Astrocyte of the cerebellum (primary cell): Measurements from ENCODE around the gene STON2.

ENCODE experiments used
- DNase-seq: peaks from one replicate; pipeline ENCODE4 v3.0.0-alpha.2; 2011; ENCODE audit warnings: low read depth
- H3K4me3 ChIP-seq: 2 replicates; pipeline ENCODE4 v1.5.1; 2011; ENCODE audit warnings: mild to moderate bottlenecking, low read depth, low read length, moderate library complexity
- in situ Hi-C: cut with HindIII; loops from 2 replicates; pipeline ENCODE4 v1.10.0; 2017; ENCODE audit warnings: low sequenced_read_pairs
- TF ChIP-seq, protein P1 (sequence below): IDR thresholded peaks from 2 replicates; pipeline ENCODE4 v1.5.1; 2012; ENCODE audit warnings: low read length, low read depth, moderate library complexity, mild to moderate bottlenecking; ENCODE audit errors: missing control alignments

Gene STON2

DNA sequence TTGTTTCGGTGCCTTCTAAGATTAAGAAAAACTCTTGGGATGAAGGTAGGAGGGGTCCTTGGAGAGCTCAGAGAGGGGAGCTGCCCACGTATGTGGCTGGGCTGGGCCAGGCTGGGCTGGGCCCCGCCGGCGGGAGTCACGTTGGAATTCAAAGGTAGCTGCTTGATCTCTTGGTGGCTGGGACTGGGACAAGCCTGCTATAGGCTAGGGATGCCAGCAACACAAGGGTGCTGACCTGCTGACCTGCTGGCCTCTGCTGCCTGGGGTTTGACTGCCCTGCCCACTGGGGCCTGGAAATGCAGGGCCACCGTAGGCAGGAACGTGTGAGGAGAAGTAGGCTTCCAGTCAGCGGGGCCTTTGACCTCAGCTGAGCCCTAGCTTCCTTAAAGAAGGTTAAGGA lies 126.6 kb downstream of the STON2 start:
- TF ChIP-seq, protein P1, sequence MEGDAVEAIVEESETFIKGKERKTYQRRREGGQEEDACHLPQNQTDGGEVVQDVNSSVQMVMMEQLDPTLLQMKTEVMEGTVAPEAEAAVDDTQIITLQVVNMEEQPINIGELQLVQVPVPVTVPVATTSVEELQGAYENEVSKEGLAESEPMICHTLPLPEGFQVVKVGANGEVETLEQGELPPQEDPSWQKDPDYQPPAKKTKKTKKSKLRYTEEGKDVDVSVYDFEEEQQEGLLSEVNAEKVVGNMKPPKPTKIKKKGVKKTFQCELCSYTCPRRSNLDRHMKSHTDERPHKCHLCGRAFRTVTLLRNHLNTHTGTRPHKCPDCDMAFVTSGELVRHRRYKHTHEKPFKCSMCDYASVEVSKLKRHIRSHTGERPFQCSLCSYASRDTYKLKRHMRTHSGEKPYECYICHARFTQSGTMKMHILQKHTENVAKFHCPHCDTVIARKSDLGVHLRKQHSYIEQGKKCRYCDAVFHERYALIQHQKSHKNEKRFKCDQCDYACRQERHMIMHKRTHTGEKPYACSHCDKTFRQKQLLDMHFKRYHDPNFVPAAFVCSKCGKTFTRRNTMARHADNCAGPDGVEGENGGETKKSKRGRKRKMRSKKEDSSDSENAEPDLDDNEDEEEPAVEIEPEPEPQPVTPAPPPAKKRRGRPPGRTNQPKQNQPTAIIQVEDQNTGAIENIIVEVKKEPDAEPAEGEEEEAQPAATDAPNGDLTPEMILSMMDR, result no peak
- DNase-seq, result no peak
- H3K4me3 ChIP-seq, result no peak overlapping the region
- in situ Hi-C loops, result loop anchor here (25.0 kb wide), 1 partner anchor 189 kb away; no protein-coding TSS in a partner anchor

DNA sequence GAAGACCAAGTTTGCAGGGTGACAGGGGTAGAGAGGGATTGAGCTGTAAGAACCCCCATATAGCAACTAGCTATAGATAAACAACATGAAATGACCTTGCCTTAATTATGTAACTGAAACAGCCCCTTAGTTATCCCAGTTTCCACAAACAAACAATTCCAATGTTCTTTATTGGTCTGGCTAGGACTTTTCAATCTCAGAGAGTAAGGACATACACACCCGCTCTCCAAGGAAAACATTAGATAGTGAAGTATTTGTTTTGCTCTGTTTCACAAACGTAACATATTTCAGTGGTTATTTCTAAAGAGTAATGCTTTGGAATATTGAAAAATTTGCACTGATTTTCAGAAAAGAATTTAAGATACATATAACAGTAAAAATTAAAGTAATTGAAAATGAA lies 127.8 kb downstream of the STON2 start:
- TF ChIP-seq, protein P1, result no peak
- in situ Hi-C loops, result loop anchor here (25.0 kb wide), 1 partner anchor 190 kb away; no protein-coding TSS in a partner anchor
- H3K4me3 ChIP-seq, result no peak overlapping the region
- no peak for DNase-seq

DNA sequence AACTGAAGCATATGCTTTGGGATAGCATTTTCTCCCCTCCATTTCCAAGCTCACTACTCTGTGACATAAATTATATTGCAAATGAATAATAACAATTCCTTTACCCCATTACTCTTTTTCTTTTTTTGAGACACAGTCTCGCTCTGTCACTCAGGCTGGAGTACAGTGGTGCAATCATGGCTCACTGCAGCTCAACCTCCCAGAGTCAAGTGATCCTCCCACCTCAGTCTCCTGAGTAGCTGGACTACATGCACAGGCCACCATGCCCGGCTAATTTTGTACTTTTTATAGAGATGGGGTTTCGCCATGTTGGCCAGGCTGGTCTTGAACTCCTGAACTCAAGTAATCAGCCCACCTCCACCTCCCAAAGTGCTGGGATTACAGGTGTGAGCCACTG lies 130.1 kb downstream of the STON2 start:
- H3K4me3 ChIP-seq, result no peak overlapping the region
- DNase-seq, result no peak
- TF ChIP-seq, protein P1, result no peak
- in situ Hi-C loops, result loop anchor here (25.0 kb wide), 1 partner anchor 192 kb away; no protein-coding TSS in a partner anchor

DNA sequence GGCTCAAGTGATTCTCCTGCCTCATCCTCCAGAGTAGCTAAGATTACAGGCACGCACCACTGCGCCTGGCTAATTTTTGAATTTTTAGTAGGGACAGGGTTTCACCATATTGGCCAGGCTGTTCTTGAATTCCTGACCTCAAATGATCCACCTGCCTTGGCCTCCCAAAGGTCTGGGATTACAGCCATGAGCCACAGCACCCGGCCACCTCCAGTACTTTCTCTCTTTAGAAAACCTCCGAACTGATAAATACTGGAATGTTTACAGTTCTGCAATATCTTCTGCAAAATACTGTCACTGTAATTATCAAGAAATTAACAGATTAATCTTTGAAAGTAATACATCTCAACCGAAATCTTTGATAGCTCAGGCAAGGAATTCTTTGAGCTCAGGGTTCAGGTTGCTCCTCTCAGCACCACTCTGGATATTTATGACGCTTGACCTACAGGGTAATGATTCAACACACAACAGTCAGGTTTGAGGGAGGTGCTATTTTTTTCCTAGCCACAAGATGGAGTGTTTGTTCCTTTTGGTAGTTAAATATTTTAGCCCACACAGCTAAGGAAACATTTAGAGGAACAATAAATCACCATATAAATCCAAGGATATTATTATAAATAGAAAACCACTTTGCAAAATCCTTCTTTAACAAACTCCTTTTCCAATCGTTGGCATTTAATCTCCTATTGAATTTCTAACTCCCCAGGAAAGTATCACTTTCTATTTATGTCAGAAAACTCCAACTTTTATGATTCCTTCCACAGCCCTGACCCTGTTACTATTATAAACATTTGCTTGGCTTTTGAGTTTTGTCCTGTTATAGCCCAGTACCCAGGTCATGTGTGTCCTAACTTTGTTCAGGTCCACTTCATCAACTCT lies 130.8 kb downstream of the STON2 start:
- H3K4me3 ChIP-seq, result no peak overlapping the region
- in situ Hi-C loops, result loop anchor here (25.0 kb wide), 1 partner anchor 193 kb away; no protein-coding TSS in a partner anchor
- TF ChIP-seq, protein P1, result peak; percentile 65
- DNase-seq, result peak; percentile 63

DNA sequence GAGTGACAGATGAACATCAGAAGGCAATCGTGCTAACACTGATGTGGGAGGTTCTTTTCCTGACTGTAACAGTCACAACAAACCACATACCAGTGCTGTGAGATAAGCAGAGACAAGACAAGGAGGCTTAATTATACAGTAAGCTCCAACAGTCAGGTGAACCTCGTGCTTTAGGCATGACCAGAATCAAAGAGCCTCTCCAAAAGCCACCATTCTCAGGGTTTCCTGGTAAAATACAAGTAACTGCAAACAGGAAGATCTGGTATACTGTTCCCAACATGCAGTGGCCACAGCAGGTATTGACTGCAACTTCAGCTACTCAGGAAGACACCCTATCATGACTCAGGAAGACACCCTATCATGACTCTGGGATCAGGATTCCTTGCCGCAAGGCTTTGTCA lies 132.1 kb downstream of the STON2 start:
- in situ Hi-C loops, result loop anchor here (25.0 kb wide), 1 partner anchor 194 kb away; no protein-coding TSS in a partner anchor
- H3K4me3 ChIP-seq, result no peak overlapping the region
- DNase-seq, result no peak
- TF ChIP-seq, protein P1, result no peak

DNA sequence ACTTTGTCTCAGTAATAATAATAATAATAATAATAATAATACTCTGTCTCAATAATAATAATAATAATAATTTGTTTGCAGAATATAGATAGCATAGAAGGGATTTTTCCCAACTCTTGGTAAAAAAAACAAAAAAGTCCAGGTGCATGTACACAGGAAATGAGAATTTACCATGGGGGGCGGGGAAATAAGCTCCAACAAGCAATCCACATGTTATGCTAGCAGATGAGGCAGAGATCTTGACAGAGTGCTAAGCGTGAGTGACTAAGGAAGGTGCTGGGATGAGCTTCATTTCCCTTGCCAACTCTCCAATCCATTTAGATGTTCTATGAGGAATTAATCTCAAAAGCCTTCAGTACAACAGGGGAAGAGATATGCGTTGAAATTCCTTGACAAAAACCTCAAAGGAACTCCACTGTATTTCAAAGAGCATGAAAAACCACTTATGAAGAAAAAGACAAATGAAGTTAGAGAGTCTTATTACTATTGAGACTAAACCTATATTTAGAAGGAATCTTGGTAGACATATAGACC lies 134.4 kb downstream of the STON2 start:
- TF ChIP-seq, protein P1, result no peak
- no peak overlapping the region for H3K4me3 ChIP-seq
- in situ Hi-C loops, result loop anchor here (25.0 kb wide), 1 partner anchor 197 kb away; no protein-coding TSS in a partner anchor
- DNase-seq, result no peak
